Esophagus squamous epithelium (tissue), 5 donors: ENCODE data around the gene RNF220. TPM values are rescaled to one million over a fixed set of nuclear protein-coding genes. Genes with fewer than 3 reads are reported as not detected.

Source experiments
- DNase-seq: peaks from one replicate; lab custom pipeline; 2025; lab: John Stamatoyannopoulos, UW
- H3K27ac ChIP-seq, 4 donors: fragments of 200-600 bp; sonication (generic); one replicate each; pipeline ENCODE4 v1.5.1; 2016 to 2019; ENCODE audit warnings: mild to moderate bottlenecking in 1 of 4
- H3K27me3 ChIP-seq, 4 donors: fragments of 200-600 bp; sonication (generic); 1 replicate in 3 of 4; 2 replicates in 1 of 4; pipeline versions ENCODE4 v1.5.1 to v1.6.0; 2017 to 2021; ENCODE audit warnings: antibody characterized with exemption in 1 of 4
- H3K36me3 ChIP-seq, 3 donors: fragments of 200-600 bp; sonication (generic); one replicate each; pipeline ENCODE4 v1.5.1; 2016 to 2019
- H3K4me1 ChIP-seq, 3 donors: fragments of 200-600 bp; sonication (generic); one replicate each; pipeline ENCODE4 v1.5.1; 2017 to 2019
- H3K4me3 ChIP-seq, 4 donors: fragments of 200-600 bp; sonication (generic); 1 replicate in 3 of 4; 2 replicates in 1 of 4; pipeline ENCODE4 v1.5.1; 2016 to 2019; ENCODE audit warnings: mild to moderate bottlenecking in 2 of 4, moderate library complexity in 1 of 4
- H3K9me3 ChIP-seq, 3 donors: fragments of 200-600 bp; sonication (generic); one replicate each; pipeline ENCODE4 v1.5.1; 2016 to 2019
- POLR2A ChIP-seq, 4 donors: fragments of 450-650 bp; IDR thresholded peaks; one replicate each; pipeline ENCODE4 v1.6.1; 2017; ENCODE audit warnings: antibody characterized with exemption in 4 of 4, mild to moderate bottlenecking in 4 of 4, moderate library complexity in 3 of 4
- WGBS, 2 donors: methylation state at CpG; one replicate each; pipeline ENCODE4 v1.1.5; 2018; 5-methylcytosine and 5-hydroxymethylcytosine counted together
- intact Hi-C: fragments of 100-400 bp; cut with DNase I; formaldehyde crosslinking; loops from one replicate; pipeline ENCODE4 v1.15.0; 2022
- total RNA-seq, 4 donors: library from RNA; depleted of rRNA; stranded (reverse); fragments of >200 nt; gene quantifications; one replicate each; pipeline ENCODE4 v1.1.0, GENCODE V29; 2016
- TF ChIP-seq, protein P1 (sequence below), 6 experiments: fragments of 450-650 bp in 4 of 6; fragments of 200-600 bp in 2 of 6; sonication (generic) in 2 of 6; IDR thresholded peaks; one replicate each; pipeline ENCODE4 v1.5.1; 2016 to 2019; ENCODE audit warnings: antibody characterized with exemption in 6 of 6, mild to moderate bottlenecking in 4 of 6, moderate library complexity in 4 of 6
- donor health status: DM: yes; HTN: yes; CAD: no.

The RNF220 gene
- total RNA-seq, 4 donors from 2014 or later = 44.8 to 111 (median 60.3) TPM

DNA sequence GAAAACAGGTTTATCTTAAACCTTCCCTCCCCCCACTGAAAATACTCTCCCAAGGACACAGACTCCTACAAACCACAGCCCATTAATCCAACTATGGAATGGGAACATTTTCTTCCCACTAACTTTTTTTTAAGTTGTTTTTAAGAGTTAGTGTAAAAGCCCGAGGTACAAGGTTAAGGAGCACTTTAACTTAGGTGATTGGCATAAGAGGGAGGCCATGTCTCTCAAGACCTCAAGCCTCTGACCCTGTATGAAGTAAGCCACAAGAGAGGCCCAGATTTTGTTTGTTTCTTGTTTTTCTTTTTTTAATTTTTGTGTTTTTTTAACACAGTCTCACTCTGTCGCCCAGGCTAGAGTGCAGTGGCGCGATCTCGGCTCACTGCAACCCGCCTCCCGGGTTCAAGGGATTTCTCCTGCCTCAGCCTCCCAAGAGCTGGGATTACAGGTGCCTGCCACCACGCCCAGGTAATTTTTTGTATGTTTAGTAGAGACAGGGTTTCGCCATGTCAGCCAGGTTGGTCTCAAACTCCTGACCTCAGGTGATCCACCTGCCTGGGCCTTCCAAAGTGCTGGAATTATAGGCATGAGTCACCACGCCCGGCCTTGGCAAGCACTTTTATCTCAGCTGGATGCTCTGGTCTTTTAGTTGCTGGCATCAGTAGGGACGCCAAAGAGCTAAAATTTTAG lies 283.8 kb downstream of the RNF220 start:
- TF ChIP-seq, protein P1, sequence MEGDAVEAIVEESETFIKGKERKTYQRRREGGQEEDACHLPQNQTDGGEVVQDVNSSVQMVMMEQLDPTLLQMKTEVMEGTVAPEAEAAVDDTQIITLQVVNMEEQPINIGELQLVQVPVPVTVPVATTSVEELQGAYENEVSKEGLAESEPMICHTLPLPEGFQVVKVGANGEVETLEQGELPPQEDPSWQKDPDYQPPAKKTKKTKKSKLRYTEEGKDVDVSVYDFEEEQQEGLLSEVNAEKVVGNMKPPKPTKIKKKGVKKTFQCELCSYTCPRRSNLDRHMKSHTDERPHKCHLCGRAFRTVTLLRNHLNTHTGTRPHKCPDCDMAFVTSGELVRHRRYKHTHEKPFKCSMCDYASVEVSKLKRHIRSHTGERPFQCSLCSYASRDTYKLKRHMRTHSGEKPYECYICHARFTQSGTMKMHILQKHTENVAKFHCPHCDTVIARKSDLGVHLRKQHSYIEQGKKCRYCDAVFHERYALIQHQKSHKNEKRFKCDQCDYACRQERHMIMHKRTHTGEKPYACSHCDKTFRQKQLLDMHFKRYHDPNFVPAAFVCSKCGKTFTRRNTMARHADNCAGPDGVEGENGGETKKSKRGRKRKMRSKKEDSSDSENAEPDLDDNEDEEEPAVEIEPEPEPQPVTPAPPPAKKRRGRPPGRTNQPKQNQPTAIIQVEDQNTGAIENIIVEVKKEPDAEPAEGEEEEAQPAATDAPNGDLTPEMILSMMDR (IDR thresholded peaks at IDR 0.05) = no peak
- TF ChIP-seq POLR2A (IDR thresholded peaks at IDR 0.05) = no peak
- Histone ChIP-seq H3K9me3 (no peaks in the 10 kb centered on the region), H3K4me1 (no peaks in the 10 kb centered on the region), H3K4me3 (no peak overlapping the region), H3K27ac (no peak overlapping the region), H3K36me3 (no peaks in the 10 kb centered on the region), H3K27me3 (peaks cover 0 to 53% (median 0%) of the 10 kb centered on the region in 4 donors)
- no peak for DNase-seq
- intact Hi-C loops = no loop called here
- WGBS, 2 donors = 72 to 75% methylated on average over 11 to 12 of the region's 12 CpGs

DNA sequence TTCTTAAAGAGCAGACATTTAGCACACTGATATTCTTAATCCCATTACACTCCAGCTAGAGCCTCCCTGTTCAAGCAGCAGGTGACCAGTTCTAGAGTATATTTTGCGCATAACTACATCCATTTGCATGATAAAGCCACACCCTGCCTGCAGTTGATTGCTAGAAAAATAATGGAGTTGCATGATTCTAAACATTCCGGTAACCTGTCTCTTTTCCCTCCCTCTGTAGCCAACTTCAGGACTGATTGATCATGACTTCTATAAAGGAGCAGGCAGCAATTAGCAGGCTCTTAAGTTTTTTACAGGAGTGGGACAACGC lies 284.4 kb downstream of the RNF220 start:
- intact Hi-C loops = no loop called here
- no peak overlapping the region for H3K27ac ChIP-seq
- no peaks in the 10 kb centered on the region for H3K36me3 ChIP-seq
- TF ChIP-seq, protein P1 (IDR thresholded peaks at IDR 0.05) = no peak
- TF ChIP-seq POLR2A (IDR thresholded peaks at IDR 0.05) = no peak
- no peaks in the 10 kb centered on the region for H3K9me3 ChIP-seq
- DNase-seq = no peak
- peaks cover 0 to 53% (median 0%) of the 10 kb centered on the region in 4 donors for H3K27me3 ChIP-seq
- no peaks in the 10 kb centered on the region for H3K4me1 ChIP-seq
- H3K4me3 ChIP-seq = no peak overlapping the region
- 69 to 81% methylated on average over 2 to 3 of the region's 3 CpGs for WGBS, 2 donors

DNA sequence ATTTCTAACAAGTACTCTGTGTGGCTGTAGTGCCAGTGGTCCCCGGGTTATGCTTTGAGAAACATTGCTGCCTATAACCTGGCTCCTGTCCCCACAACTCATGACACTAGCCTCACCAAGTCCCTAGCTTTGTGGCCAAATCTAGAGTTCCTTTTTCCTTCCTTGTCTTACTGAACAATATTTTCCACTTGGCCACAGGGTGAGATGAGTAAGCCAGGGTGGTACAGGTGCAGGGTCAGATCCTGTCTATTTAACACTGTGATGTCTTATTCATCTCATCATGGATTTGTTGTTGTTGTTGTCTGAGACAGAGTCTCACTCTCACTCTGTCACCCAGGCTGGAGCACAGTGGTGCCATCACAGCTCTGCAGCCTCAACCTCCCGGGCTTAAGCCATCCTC lies 288.1 kb downstream of the RNF220 start:
- Histone ChIP-seq H3K9me3 (no peaks in the 10 kb centered on the region), H3K27me3 (peaks cover 0 to 73% (median 0%) of the 10 kb centered on the region in 4 donors), H3K27ac (no peak overlapping the region), H3K4me3 (no peak overlapping the region), H3K36me3 (no peaks in the 10 kb centered on the region), H3K4me1 (no peaks in the 10 kb centered on the region)
- intact Hi-C loops = no loop called here
- no peak for TF ChIP-seq POLR2A (IDR thresholded peaks at IDR 0.05)
- TF ChIP-seq, protein P1 (IDR thresholded peaks at IDR 0.05) = no peak
- 71 to 74% methylated on average over 2 of the region's 2 CpGs for WGBS, 2 donors
- no peak for DNase-seq

DNA sequence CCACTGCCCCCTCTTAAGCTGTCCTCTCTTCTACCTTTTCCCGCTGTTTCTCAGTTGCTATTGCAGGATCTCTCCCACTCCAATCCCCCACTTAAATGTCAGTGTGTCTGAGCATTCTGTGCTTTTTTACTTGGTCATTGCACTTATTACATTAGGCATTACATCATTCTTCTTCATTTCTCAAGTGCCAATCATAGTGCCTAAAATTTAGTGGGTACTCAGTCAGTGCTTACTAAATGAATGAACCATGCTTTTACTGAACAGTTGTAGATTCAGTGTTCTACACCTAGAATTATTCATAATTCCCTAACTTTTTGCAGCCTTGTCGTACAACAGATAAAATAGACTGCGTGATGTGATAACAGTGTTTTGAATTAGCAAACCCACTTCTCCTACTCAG lies 288.8 kb downstream of the RNF220 start:
- no peak for TF ChIP-seq POLR2A (IDR thresholded peaks at IDR 0.05)
- TF ChIP-seq, protein P1 (IDR thresholded peaks at IDR 0.05) = no peak
- Histone ChIP-seq H3K27ac (no peak overlapping the region), H3K27me3 (peaks cover 0 to 73% (median 0%) of the 10 kb centered on the region in 4 donors), H3K4me1 (no peaks in the 10 kb centered on the region), H3K4me3 (no peak overlapping the region), H3K36me3 (no peaks in the 10 kb centered on the region), H3K9me3 (no peaks in the 10 kb centered on the region)
- DNase-seq = no peak
- intact Hi-C loops = no loop called here
- 96 to 100% methylated on average over 3 of the region's 3 CpGs for WGBS, 2 donors

DNA sequence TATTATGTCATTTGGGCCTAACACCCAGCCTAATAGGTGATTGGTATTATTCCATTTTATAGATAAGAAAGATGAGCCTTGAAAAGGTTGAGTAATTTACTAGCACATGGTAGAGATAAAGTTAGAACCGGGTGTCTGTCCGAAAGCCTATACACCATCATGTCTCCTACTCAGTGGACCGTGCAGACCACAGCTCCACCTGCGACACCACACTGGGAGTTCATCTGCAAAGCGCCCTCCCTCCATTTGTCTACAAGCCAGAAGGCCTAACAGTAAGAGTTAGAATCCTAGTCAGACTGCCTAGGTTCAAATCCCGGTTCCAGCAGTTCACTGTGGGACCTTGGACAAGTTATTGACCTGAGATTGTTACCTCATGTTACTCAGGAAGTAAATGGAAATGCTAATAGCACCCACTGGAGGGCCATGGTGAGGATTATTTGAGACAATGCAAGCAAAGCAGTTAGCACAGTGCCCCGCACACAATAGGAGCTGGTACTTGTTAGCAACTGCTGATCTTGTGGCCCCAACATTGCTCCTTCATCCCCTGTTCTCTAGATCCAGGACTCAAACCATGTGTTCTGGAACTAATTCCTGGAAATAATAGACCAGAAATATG lies 289.9 kb downstream of the RNF220 start:
- Histone ChIP-seq H3K4me3 (no peak overlapping the region), H3K27me3 (peaks cover 0 to 73% (median 0%) of the 10 kb centered on the region in 4 donors), H3K4me1 (peaks cover 0 to under 1% (median 0%) of the 10 kb centered on the region in 3 donors), H3K27ac (no peak overlapping the region), H3K36me3 (no peaks in the 10 kb centered on the region), H3K9me3 (no peaks in the 10 kb centered on the region)
- intact Hi-C loops = no loop called here
- 87 to 92% methylated on average over 6 to 7 of the region's 7 CpGs for WGBS, 2 donors
- no peak for DNase-seq
- TF ChIP-seq POLR2A (IDR thresholded peaks at IDR 0.05) = no peak
- TF ChIP-seq, protein P1 (IDR thresholded peaks at IDR 0.05) = no peak
